ENCODE measurements around the gene ADPRS. TPM values are rescaled to one million over a fixed set of nuclear protein-coding genes. Genes with fewer than 3 reads are reported as not detected.

ADPRS gene
- total and polyA plus RNA-seq, 9 of the 15 experiments (the other 6 are each of a cell fraction or from before 2014, with no cell fraction given) = 5.9 to 40.0 (median 27.4) TPM

DNA sequence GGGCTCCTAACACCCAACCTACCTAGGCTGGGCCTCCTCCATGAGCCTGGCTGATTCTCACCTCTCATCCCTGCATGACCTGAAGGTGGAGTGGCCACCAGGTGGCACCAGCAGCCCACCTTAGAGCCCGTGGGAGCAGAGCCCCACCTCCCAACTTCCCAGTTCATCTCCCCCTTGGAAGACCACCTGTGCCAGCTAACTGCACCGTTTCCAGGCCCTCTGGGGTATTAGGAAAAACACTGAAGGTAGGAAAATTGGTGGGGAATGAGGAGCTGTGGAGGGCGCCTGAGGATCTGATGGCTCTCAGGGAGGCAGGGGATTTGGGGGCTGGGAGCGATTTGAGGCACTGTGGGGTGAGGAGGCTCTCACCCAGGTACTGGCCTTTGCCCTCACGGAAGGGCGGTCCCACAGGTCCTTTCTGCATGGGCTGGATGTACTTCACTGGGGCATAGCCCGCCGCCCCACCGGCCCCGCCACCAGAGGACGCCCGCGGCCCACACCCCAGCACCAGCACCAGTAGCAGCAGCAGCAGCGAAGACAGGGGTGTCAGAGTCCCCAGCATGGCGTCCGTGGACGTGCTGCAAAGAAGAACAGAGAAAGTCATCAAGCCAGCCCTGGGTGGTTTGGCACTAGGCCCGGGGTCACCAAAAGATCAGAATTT lies 11.1 kb downstream of the ADPRS start (continued):
- no peak for TF ChIP-seq ZBTB12 (CRISPR knock-in tag; IDR thresholded peaks at IDR 0.05)
- no peak for TF ChIP-seq GMEB1 (CRISPR knock-in tag; IDR thresholded peaks at IDR 0.05)
- no peak for TF ChIP-seq NONO (IDR thresholded peaks at IDR 0.05; ENCODE audit: low read depth in 2 of 2, low read length in 1 of 2)
- no peak for TF ChIP-seq POLR2AphosphoS2 (IDR thresholded peaks at IDR 0.05; ENCODE audit: low read length)
- no peak for TF ChIP-seq ZNF41 (CRISPR knock-in tag; conservative IDR thresholded peaks at IDR 0.05)
- TF ChIP-seq MTA2 (IDR thresholded peaks at IDR 0.05; ENCODE audit: low read depth) = no peak
- TF ChIP-seq ATF2 (CRISPR knock-in tag; IDR thresholded peaks at IDR 0.05) = no peak
- TF ChIP-seq, protein P1, sequence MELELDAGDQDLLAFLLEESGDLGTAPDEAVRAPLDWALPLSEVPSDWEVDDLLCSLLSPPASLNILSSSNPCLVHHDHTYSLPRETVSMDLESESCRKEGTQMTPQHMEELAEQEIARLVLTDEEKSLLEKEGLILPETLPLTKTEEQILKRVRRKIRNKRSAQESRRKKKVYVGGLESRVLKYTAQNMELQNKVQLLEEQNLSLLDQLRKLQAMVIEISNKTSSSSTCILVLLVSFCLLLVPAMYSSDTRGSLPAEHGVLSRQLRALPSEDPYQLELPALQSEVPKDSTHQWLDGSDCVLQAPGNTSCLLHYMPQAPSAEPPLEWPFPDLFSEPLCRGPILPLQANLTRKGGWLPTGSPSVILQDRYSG (tag; conservative IDR thresholded peaks at IDR 0.05; ENCODE audit: low read depth) = no peak
- TF ChIP-seq JUNB (CRISPR knock-in tag; conservative IDR thresholded peaks at IDR 0.05) = no peak
- no peak for TF ChIP-seq ZNF445 (CRISPR knock-in tag; IDR thresholded peaks at IDR 0.05; ENCODE audit: low read depth)
- no peak for TF ChIP-seq PCBP2 (IDR thresholded peaks at IDR 0.05; ENCODE audit: low read depth, low read length, poor library complexity, severe bottlenecking)
- TF ChIP-seq GATAD2A (IDR thresholded peaks at IDR 0.05) = no peak
- peak; percentile 91; the same call in 1 of the 2 replicates for TF ChIP-seq HDGF (IDR thresholded peaks at IDR 0.05)
- TF ChIP-seq, protein P2, sequence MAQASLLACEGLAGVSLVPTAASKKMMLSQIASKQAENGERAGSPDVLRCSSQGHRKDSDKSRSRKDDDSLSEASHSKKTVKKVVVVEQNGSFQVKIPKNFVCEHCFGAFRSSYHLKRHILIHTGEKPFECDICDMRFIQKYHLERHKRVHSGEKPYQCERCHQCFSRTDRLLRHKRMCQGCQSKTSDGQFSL (CRISPR knock-in tag; IDR thresholded peaks at IDR 0.05) = peak; percentile 77
- TF ChIP-seq, protein P2 (tag; IDR thresholded peaks at IDR 0.05) = no peak
- TF ChIP-seq, protein P3, sequence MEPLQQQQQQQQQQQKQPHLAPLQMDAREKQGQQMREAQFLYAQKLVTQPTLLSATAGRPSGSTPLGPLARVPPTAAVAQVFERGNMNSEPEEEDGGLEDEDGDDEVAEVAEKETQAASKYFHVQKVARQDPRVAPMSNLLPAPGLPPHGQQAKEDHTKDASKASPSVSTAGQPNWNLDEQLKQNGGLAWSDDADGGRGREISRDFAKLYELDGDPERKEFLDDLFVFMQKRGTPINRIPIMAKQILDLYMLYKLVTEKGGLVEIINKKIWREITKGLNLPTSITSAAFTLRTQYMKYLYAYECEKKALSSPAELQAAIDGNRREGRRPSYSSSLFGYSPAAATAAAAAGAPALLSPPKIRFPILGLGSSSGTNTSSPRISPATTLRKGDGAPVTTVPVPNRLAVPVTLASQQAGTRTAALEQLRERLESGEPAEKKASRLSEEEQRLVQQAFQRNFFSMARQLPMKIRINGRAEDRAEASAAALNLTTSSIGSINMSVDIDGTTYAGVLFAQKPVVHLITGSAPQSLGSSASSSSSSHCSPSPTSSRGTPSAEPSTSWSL (CRISPR knock-in tag; IDR thresholded peaks at IDR 0.05; ENCODE audit: borderline replicate concordance) = no peak
- no peak for TF ChIP-seq ZNF668 (CRISPR knock-in tag; IDR thresholded peaks at IDR 0.05)
- TF ChIP-seq CBFB (CRISPR knock-in tag; IDR thresholded peaks at IDR 0.05) = peak; percentile 52; the same call in 1 of the 2 replicates
- TF ChIP-seq POLR2G (IDR thresholded peaks at IDR 0.05; ENCODE audit: low read depth, low read length) = no peak
- TF ChIP-seq NCOA1 (IDR thresholded peaks at IDR 0.05; ENCODE audit: low read depth) = no peak
